IMR-90 (cell line): ENCODE data around the gene PDE4DIP. TPM values are rescaled to one million over a fixed set of nuclear protein-coding genes. Genes with fewer than 3 reads are reported as not detected.
"Not testable (repeated sequence)": the region's sequence is repeated elsewhere in the genome, so short reads cannot be mapped to it uniquely, and the experiment has no call there.

Experiments used
- ATAC-seq: fragments of 200-7000 bp; cut with Tn5 transposase; 2 replicates; pipeline ENCODE4 v1.9.1; 2020; ENCODE audit warnings: low read depth, mild to moderate bottlenecking, moderate library complexity
- BruUV-seq: library from RNA; stranded (reverse); fragments of 400-500 nt; replicated peaks from 2 replicates; lab custom pipeline; 2021; lab: Mats Ljungman, UMichigan
- CTCF ChIA-PET: fragments of 300-600 bp; formaldehyde crosslinking; extraction: SDS; loops from one replicate; lab custom pipeline; 2021; ENCODE audit warnings: antibody characterized with exemption; lab: Yijun Ruan, JAX
- POLR2A ChIA-PET: fragments of 300-600 bp; sonication (Branson Sonifier 250); formaldehyde crosslinking; loops from one replicate; lab custom pipeline; 2022; ENCODE audit warnings: antibody characterized with exemption; ENCODE audit not compliant: unreplicated experiment; lab: Charles Lee
- DNase-seq: peaks from one replicate; pipeline ENCODE4 v3.0.0; 2013
- H2AFZ ChIP-seq: replicated peaks from 2 replicates; pipeline ENCODE3; 2013; ENCODE audit warnings: low read length, mild to moderate bottlenecking; ENCODE audit not compliant: poor library complexity
- H2AK5ac ChIP-seq: 2 replicates; pipeline ENCODE4 v1.6.1; 2013; ENCODE audit warnings: low read depth, low read length, inconsistent platforms
- H2AK9ac ChIP-seq: replicated peaks from 2 replicates; pipeline ENCODE3; 2013; ENCODE audit warnings: mild to moderate bottlenecking, low read depth, low read length, moderate library complexity; ENCODE audit not compliant: poor library complexity
- H2BK120ac ChIP-seq: 2 replicates; pipeline ENCODE4 v1.6.1; 2013; ENCODE audit warnings: low read depth, low read length, inconsistent platforms
- H2BK15ac ChIP-seq: 3 replicates; pipeline ENCODE4 v1.6.1; 2013; ENCODE audit warnings: low read depth, low read length, inconsistent platforms
- H2BK20ac ChIP-seq: 2 replicates; pipeline ENCODE4 v1.6.1; 2013; ENCODE audit warnings: low read depth, mild to moderate bottlenecking, inconsistent platforms, low read length, moderate library complexity
- H2BK5ac ChIP-seq: 2 replicates; pipeline ENCODE4 v1.6.1; 2013; ENCODE audit warnings: mild to moderate bottlenecking, low read depth, low read length, inconsistent platforms; ENCODE audit not compliant: poor library complexity, severe bottlenecking
- H3K14ac ChIP-seq: replicated peaks from 2 replicates; pipeline ENCODE4 v1.6.1; 2013; ENCODE audit warnings: low read depth, low read length, inconsistent platforms
- H3K18ac ChIP-seq: 2 replicates; pipeline ENCODE4 v1.6.1; 2013; ENCODE audit warnings: low read depth, low read length, control low read depth
- H3K23ac ChIP-seq: 2 replicates; pipeline ENCODE4 v1.6.1; 2013; ENCODE audit warnings: low read depth, low read length, inconsistent platforms
- H3K27ac ChIP-seq: 2 replicates; pipeline ENCODE4 v1.5.1; 2013; ENCODE audit warnings: mild to moderate bottlenecking, control low read depth, low read length; ENCODE audit not compliant: insufficient read depth
- H3K27me3 ChIP-seq: 2 replicates; pipeline ENCODE4 v1.6.1; 2013; ENCODE audit warnings: low read length; ENCODE audit not compliant: control insufficient read depth, insufficient read depth
- H3K36me3 ChIP-seq: 2 replicates; pipeline ENCODE4 v1.6.1; 2013; ENCODE audit warnings: low read length, mixed read lengths; ENCODE audit not compliant: control insufficient read depth, insufficient read depth
- H3K4ac ChIP-seq: 2 replicates; pipeline ENCODE4 v1.6.1; 2013; ENCODE audit warnings: low read depth, low read length, inconsistent platforms
- H3K4me1 ChIP-seq: 2 replicates; pipeline ENCODE4 v1.6.1; 2013; ENCODE audit warnings: low read length, mixed read lengths; ENCODE audit not compliant: control insufficient read depth, insufficient read depth
- H3K4me2 ChIP-seq: 2 replicates; pipeline ENCODE4 v1.6.1; 2013; ENCODE audit warnings: low read depth, mild to moderate bottlenecking, control low read depth, low read length, moderate library complexity
- H3K4me3 ChIP-seq: 2 replicates; pipeline ENCODE4 v1.5.1; 2013; ENCODE audit warnings: low read depth, mild to moderate bottlenecking, control low read depth, low read length, moderate library complexity; ENCODE audit not compliant: insufficient read depth
- H3K56ac ChIP-seq: 2 replicates; pipeline ENCODE4 v1.6.1; 2013; ENCODE audit warnings: low read length, inconsistent platforms; ENCODE audit not compliant: insufficient read depth; ENCODE audit errors: extremely low read depth
- H3K79me1 ChIP-seq, 2 experiments: 2 replicates each; pipeline ENCODE4 v1.6.1; 2013; ENCODE audit warnings: low read length in 2 of 2, inconsistent platforms in 1 of 2, low read depth in 1 of 2
- H3K9ac ChIP-seq: 2 replicates; pipeline ENCODE4 v1.6.1; 2013; ENCODE audit warnings: low read depth, low read length, control low read depth
- H3K9me1 ChIP-seq: 2 replicates; pipeline ENCODE4 v1.6.1; 2013; ENCODE audit warnings: low read length, inconsistent platforms; ENCODE audit not compliant: insufficient read depth
- H3K9me3 ChIP-seq: 2 replicates; pipeline ENCODE4 v1.6.1; 2013; ENCODE audit warnings: low read length; ENCODE audit not compliant: control insufficient read depth, insufficient read depth
- H4K20me1 ChIP-seq: 2 replicates; pipeline ENCODE4 v1.6.1; 2013; ENCODE audit warnings: low read length, inconsistent platforms; ENCODE audit not compliant: insufficient read depth
- H4K5ac ChIP-seq: 2 replicates; pipeline ENCODE4 v1.6.1; 2013; ENCODE audit warnings: mild to moderate bottlenecking, low read depth, low read length, control low read depth
- H4K8ac ChIP-seq, 2 experiments: 2 replicates each; pipeline ENCODE4 v1.6.1; 2013; ENCODE audit warnings: low read depth in 2 of 2, low read length in 2 of 2, control low read depth in 1 of 2, inconsistent platforms in 1 of 2
- H4K91ac ChIP-seq: 2 replicates; pipeline ENCODE4 v1.6.1; 2013; ENCODE audit warnings: low read depth, low read length, inconsistent platforms; ENCODE audit not compliant: insufficient read depth
- WGBS, 2 experiments: methylation state at CpG; one replicate each; pipeline versions ENCODE4 v1.1.5 to v1.1.7; 2013; ENCODE audit warnings: missing lambda C conversion rate in 2 of 2; ENCODE audit not compliant: insufficient read length in 1 of 2; ENCODE audit errors: extremely low coverage in 2 of 2; 5-methylcytosine and 5-hydroxymethylcytosine counted together
- dilution Hi-C: fragments of 300-500 bp; cut with HindIII; formaldehyde crosslinking; loops from one replicate; pipeline ENCODE4 v1.14.3; 2018; ENCODE audit warnings: low sequenced_read_pairs; ENCODE audit not compliant: unreplicated experiment
- in situ Hi-C: fragments of 300-500 bp; cut with MboI; formaldehyde crosslinking; loops from 3 replicates; pipeline ENCODE4 v1.14.3; 2019; ENCODE audit warnings: low sequenced_read_pairs, inconsistent platforms, mixed read lengths
- intact Hi-C: fragments of 100-400 bp; cut with micrococcal nuclease; formaldehyde crosslinking; loops from 2 replicates; pipeline ENCODE4 v1.10.0; 2022
- polyA plus RNA-seq, 3 experiments: library from polyadenylated mRNA; depleted of rRNA; stranded (reverse); fragments of >200 nt; gene quantifications; 2 replicates each; pipeline ENCODE4 v1.2.3, GENCODE V29; 2012; ENCODE audit warnings: low replicate concordance in 1 of 3
- total RNA-seq: library from RNA; depleted of rRNA; stranded (reverse); fragments of >200 nt; gene quantifications from 2 replicates; pipeline ENCODE4 v1.2.3, GENCODE V29; 2012

PDE4DIP gene
- total and polyA plus RNA-seq, 2 of the 4 experiments (the other 2 are of a cell fraction): 36.7 to 74.4 TPM

GRCh38 chr1:148923798-148924197 lies 79.6 kb downstream of the PDE4DIP start:
- H2AK5ac ChIP-seq, ATAC-seq, H3K56ac ChIP-seq, POLR2A ChIA-PET, H4K20me1 ChIP-seq, CTCF ChIA-PET, H3K27ac ChIP-seq, H3K9ac ChIP-seq, H3K4ac ChIP-seq, H2AK9ac ChIP-seq, intact Hi-C loops, H3K4me3 ChIP-seq, H3K27me3 ChIP-seq, dilution Hi-C loops, H3K23ac ChIP-seq, H3K36me3 ChIP-seq, H4K8ac ChIP-seq, H3K14ac ChIP-seq, in situ Hi-C loops, H2BK20ac ChIP-seq, H3K79me1 ChIP-seq, DNase-seq, H3K4me2 ChIP-seq, H3K4me1 ChIP-seq, BruUV-seq, H2BK120ac ChIP-seq, H2BK5ac ChIP-seq, H4K5ac ChIP-seq, H3K18ac ChIP-seq, H3K9me1 ChIP-seq, H2BK15ac ChIP-seq, H4K91ac ChIP-seq, H3K9me3 ChIP-seq, H2AFZ ChIP-seq: not testable (repeated sequence)
- WGBS, 2 experiments: no CpG with 5 or more reads among the region's 3 CpGs

GRCh38 chr1:148927645-148928044 lies 83.4 kb downstream of the PDE4DIP start:
- H3K56ac ChIP-seq, H3K14ac ChIP-seq, H4K8ac ChIP-seq, DNase-seq, H4K91ac ChIP-seq, H2AK9ac ChIP-seq, H2AK5ac ChIP-seq, BruUV-seq, dilution Hi-C loops, H3K79me1 ChIP-seq, H3K36me3 ChIP-seq, H3K27ac ChIP-seq, ATAC-seq, H3K4ac ChIP-seq, H4K20me1 ChIP-seq, H3K9ac ChIP-seq, H3K27me3 ChIP-seq, H3K9me3 ChIP-seq, H4K5ac ChIP-seq, H3K23ac ChIP-seq, H3K4me2 ChIP-seq, POLR2A ChIA-PET, H3K18ac ChIP-seq, CTCF ChIA-PET, H2BK5ac ChIP-seq, intact Hi-C loops, H2BK15ac ChIP-seq, H2BK20ac ChIP-seq, H2AFZ ChIP-seq, in situ Hi-C loops, H3K4me1 ChIP-seq, H3K9me1 ChIP-seq, H3K4me3 ChIP-seq, H2BK120ac ChIP-seq: not testable (repeated sequence)
- WGBS, 2 experiments: no CpG with 5 or more reads among the region's 1 CpG
